HG02798 (cell line): Measurements from ENCODE around the gene CERCAM.
A peak's percentile ranks its signal among the peaks of the same experiment; 100 is the strongest.
"Not testable (repeated sequence)": the region's sequence is repeated elsewhere in the genome, so short reads cannot be mapped to it uniquely, and the experiment has no call there.

Source experiments
- ATAC-seq: cut with Tn5 transposase; IDR thresholded peaks from one replicate; pipeline ENCODE4 v1.9.1; 2021; ENCODE audit warnings: mild to moderate bottlenecking; ENCODE audit not compliant: unreplicated experiment, poor library complexity

CERCAM gene

GRCh38 chr9:128446505-128446904, 25.8 kb downstream of the CERCAM start:
- not testable (repeated sequence) for ATAC-seq

GRCh38 chr9:128448746-128449145, 28.1 kb downstream of the CERCAM start:
- no peak for ATAC-seq

GRCh38 chr9:128454991-128455390, 34.3 kb downstream of the CERCAM start:
- ATAC-seq = no peak

- ATAC-seq = peak; percentile 89
Measured at GRCh38 chr9:128455849-128456612, 35.4 kb downstream of the CERCAM start, which contains the start of gene ODF2. Gene ODF2, plus strand, starts transcription at chr9:128456006. Its CDS starts 86 bp downstream, at chr9:128456092.

GRCh38 chr9:128456613-128457061, 36.0 kb downstream of the CERCAM start:
- peak; percentile 65 for ATAC-seq

GRCh38 chr9:128457207-128457606, 36.5 kb downstream of the CERCAM start:
- no peak for ATAC-seq

GRCh38 chr9:128459011-128459410, 38.4 kb downstream of the CERCAM start:
- no peak for ATAC-seq

- no peak for ATAC-seq
Measured at GRCh38 chr9:128469070-128469469, 48.4 kb downstream of the CERCAM start.

- no peak for ATAC-seq
Measured at GRCh38 chr9:128470560-128470959, 49.9 kb downstream of the CERCAM start.

GRCh38 chr9:128473104-128473503, 52.4 kb downstream of the CERCAM start:
- ATAC-seq = no peak

GRCh38 chr9:128475867-128476266, 55.2 kb downstream of the CERCAM start:
- ATAC-seq = no peak

GRCh38 chr9:128479262-128479661, 58.6 kb downstream of the CERCAM start:
- ATAC-seq = no peak

- no peak for ATAC-seq
Measured at GRCh38 chr9:128481561-128481960, 60.9 kb downstream of the CERCAM start.

- ATAC-seq = no peak
Measured at GRCh38 chr9:128482186-128482585, 61.5 kb downstream of the CERCAM start.

- ATAC-seq = no peak
Measured at GRCh38 chr9:128484686-128485413, 64.2 kb downstream of the CERCAM start.

GRCh38 chr9:128485414-128485855, 64.8 kb downstream of the CERCAM start:
- no peak for ATAC-seq

GRCh38 chr9:128486201-128486600, 65.5 kb downstream of the CERCAM start:
- ATAC-seq = no peak
